Ishikawa (cell line): ENCODE measurements around the gene RFTN1.

Experiments
- CEBPB ChIP-seq: IDR thresholded peaks from 2 replicates; pipeline ENCODE4 v1.6.1; 2012
- CREB1 ChIP-seq: IDR thresholded peaks from 2 replicates; pipeline ENCODE4 v1.6.1; 2012; ENCODE audit warnings: low read depth
- EGR1 ChIP-seq: IDR thresholded peaks from 2 replicates; pipeline ENCODE4 v1.6.1; 2012
- EP300 ChIP-seq: IDR thresholded peaks from 2 replicates; pipeline ENCODE4 v1.6.1; 2012; ENCODE audit warnings: borderline replicate concordance
- FOXM1 ChIP-seq: IDR thresholded peaks from 2 replicates; pipeline ENCODE4 v1.6.1; 2012; ENCODE audit warnings: low read depth, borderline replicate concordance
- NFIC ChIP-seq: IDR thresholded peaks from 2 replicates; pipeline ENCODE4 v1.6.1; 2012
- RAD21 ChIP-seq: IDR thresholded peaks from 2 replicates; pipeline ENCODE4 v1.6.1; 2012; ENCODE audit warnings: low read depth
- TAF1 ChIP-seq: IDR thresholded peaks from 2 replicates; pipeline ENCODE4 v1.6.1; 2012; ENCODE audit warnings: low read depth, mild to moderate bottlenecking
- TCF12 ChIP-seq: IDR thresholded peaks from 2 replicates; pipeline ENCODE4 v1.6.1; 2012; ENCODE audit warnings: low read depth
- TEAD4 ChIP-seq: IDR thresholded peaks from 2 replicates; pipeline ENCODE4 v1.6.1; 2012
- YY1 ChIP-seq: IDR thresholded peaks from 2 replicates; pipeline ENCODE4 v1.6.1; 2012; ENCODE audit warnings: low read depth
- ZBTB7A ChIP-seq: IDR thresholded peaks from 2 replicates; pipeline ENCODE4 v1.6.1; 2012; ENCODE audit warnings: low read depth
- TF ChIP-seq, protein P1 (sequence below): IDR thresholded peaks from 2 replicates; pipeline ENCODE4 v1.6.1; 2012; ENCODE audit warnings: low read depth, mild to moderate bottlenecking
- TF ChIP-seq, protein P2 (sequence below): IDR thresholded peaks from 2 replicates; pipeline ENCODE4 v1.6.1; 2012
- TF ChIP-seq, protein P3 (sequence below): IDR thresholded peaks from 2 replicates; pipeline ENCODE4 v1.6.1; 2012

Gene RFTN1

DNA sequence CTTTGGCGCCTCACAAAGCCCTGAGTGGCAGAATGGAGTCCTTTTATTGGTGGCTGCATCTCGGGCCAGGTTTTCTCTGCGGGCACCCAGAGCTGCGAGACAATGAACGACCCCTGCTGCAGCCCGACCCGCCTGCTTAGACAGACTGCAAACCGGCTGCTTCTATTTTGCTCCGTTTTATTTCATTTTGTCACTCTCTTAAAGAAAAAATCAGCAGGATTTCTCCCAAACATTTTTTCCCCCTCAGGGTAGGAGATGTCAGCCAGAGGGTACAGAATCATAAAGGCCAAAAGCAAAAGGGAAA, 183.7 kb downstream of the RFTN1 start:
- TF ChIP-seq TEAD4 = no peak

DNA sequence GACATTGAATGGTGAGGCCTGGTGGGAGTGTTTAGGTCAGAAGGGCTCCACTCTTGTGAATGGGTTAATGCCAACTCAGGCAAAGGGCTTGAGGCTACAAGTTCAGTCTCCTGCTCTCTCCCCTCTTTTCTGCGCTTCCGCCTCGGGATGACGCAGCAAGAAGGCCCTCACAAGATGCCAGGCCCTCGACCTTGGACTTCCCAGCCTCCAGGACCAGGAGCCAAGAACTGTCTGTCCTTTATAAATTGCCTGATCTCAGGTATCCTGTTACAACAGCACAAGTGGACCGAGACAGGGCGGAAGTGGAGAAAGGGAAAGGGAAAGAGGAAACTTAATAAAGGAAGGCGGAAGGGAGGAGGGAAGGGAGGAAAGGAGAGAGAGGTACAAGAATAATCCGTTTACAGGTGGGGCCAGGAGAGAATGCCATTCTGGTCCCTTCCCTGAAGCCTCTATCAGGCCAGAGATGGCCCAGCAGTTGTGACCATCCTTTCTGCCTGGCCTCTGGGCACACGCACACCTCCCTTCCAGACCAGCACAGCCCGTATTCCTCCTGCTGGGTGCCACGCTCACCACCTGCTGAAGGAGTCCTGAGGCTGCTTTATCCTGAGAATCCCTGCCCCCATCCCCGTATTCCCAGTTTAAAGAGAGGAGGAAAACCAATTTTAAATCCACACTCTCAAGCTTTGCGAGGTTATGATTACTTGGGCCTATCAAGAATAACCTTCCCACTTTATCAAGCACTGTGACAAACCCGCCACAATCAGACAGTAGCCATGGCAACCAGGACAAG, 184.3 kb downstream of the RFTN1 start:
- TF ChIP-seq EP300 (no peak), TAF1 (no peak), CEBPB (no peak), EGR1 (no peak), YY1 (no peak), ZBTB7A (no peak), NFIC (no peak), CREB1 (no peak), FOXM1 (no peak), TCF12 (no peak), TEAD4 (no peak), RAD21 (no peak)
- TF ChIP-seq, protein P1, sequence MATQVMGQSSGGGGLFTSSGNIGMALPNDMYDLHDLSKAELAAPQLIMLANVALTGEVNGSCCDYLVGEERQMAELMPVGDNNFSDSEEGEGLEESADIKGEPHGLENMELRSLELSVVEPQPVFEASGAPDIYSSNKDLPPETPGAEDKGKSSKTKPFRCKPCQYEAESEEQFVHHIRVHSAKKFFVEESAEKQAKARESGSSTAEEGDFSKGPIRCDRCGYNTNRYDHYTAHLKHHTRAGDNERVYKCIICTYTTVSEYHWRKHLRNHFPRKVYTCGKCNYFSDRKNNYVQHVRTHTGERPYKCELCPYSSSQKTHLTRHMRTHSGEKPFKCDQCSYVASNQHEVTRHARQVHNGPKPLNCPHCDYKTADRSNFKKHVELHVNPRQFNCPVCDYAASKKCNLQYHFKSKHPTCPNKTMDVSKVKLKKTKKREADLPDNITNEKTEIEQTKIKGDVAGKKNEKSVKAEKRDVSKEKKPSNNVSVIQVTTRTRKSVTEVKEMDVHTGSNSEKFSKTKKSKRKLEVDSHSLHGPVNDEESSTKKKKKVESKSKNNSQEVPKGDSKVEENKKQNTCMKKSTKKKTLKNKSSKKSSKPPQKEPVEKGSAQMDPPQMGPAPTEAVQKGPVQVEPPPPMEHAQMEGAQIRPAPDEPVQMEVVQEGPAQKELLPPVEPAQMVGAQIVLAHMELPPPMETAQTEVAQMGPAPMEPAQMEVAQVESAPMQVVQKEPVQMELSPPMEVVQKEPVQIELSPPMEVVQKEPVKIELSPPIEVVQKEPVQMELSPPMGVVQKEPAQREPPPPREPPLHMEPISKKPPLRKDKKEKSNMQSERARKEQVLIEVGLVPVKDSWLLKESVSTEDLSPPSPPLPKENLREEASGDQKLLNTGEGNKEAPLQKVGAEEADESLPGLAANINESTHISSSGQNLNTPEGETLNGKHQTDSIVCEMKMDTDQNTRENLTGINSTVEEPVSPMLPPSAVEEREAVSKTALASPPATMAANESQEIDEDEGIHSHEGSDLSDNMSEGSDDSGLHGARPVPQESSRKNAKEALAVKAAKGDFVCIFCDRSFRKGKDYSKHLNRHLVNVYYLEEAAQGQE = no peak
- TF ChIP-seq, protein P2, sequence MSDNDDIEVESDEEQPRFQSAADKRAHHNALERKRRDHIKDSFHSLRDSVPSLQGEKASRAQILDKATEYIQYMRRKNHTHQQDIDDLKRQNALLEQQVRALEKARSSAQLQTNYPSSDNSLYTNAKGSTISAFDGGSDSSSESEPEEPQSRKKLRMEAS = no peak
- TF ChIP-seq, protein P3, sequence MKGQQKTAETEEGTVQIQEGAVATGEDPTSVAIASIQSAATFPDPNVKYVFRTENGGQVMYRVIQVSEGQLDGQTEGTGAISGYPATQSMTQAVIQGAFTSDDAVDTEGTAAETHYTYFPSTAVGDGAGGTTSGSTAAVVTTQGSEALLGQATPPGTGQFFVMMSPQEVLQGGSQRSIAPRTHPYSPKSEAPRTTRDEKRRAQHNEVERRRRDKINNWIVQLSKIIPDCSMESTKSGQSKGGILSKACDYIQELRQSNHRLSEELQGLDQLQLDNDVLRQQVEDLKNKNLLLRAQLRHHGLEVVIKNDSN = no peak

DNA sequence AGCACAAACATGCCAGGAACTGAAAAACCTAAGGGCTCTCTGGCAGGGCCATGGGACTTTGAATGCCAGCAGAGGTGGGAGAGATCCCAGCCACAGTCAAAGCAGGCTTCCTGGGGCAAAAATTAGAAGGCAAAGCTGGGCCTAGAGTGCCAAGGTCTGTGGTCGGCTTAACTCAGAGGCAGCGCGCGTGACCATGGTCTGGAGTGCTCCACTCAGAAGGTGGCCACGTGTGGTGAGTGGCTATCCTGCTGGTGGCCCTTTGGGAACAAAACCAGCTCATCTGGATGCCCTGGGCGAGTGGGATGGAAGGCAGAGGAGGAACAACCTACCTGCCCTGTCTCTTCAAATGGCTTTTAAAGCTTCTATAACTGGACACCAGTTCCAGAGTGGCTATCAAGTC, 185.4 kb downstream of the RFTN1 start:
- TF ChIP-seq NFIC (no peak), TCF12 (no peak), TAF1 (no peak), EP300 (no peak), CREB1 (no peak), CEBPB (no peak), ZBTB7A (no peak), EGR1 (no peak), YY1 (no peak), TEAD4 (no peak), FOXM1 (no peak), RAD21 (no peak)
- TF ChIP-seq, protein P2 = no peak
- TF ChIP-seq, protein P3 = no peak
- TF ChIP-seq, protein P1 = no peak

DNA sequence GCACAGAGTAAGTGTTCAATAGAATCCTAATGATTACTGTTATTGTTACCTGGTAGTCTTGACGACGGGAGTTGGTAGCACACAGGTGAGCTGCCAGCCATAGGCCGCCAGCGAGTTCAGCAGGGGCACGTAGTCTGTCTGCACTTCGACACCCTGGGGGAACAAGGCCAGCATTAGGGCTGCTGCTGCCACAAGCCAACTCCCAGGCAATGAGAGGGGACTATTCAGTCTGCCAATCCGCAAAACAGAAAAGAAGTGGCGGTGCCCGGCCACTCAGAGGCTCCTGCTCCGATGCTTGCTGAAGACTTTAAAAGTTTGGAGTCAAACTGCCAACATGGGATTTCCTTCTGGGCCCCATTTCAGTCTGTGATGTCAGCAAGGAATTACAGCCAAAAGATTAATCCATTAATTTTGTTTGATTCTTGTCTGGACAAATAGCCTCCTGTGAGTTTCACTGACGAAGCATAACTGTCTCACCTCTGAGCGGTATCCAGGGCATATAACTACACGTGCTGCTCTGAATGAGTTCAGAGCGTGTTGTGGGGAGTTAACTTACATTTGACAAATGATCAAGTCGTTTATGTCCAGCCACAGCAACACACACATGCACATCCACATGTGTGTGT, 186.7 kb downstream of the RFTN1 start:
- TF ChIP-seq CEBPB (no peak), TEAD4 (no peak), NFIC (no peak), RAD21 (no peak), TAF1 (no peak), ZBTB7A (no peak), EP300 (no peak), TCF12 (no peak), FOXM1 (no peak), YY1 (no peak), EGR1 (no peak), CREB1 (no peak)
- TF ChIP-seq, protein P2 = no peak
- TF ChIP-seq, protein P3 = no peak
- TF ChIP-seq, protein P1 = no peak
